ENCODE data around the gene TBC1D5. TPM values are rescaled to one million over a fixed set of nuclear protein-coding genes. Genes with fewer than 3 reads are reported as not detected.

TBC1D5 gene
- total RNA-seq, 1 experiment from 2014 or later: 33.9 TPM

- Histone ChIP-seq H3K27ac (ENCODE audit: low read depth, low read length) (no peak overlapping the region), H3K27me3 (ENCODE audit: insufficient read depth, low read length) (no peaks in the 10 kb centered on the region), H3K4me2 (ENCODE audit: low read length) (peak overlapping the region; percentile 34), H3K9me3 (ENCODE audit: control insufficient read depth in 1 of 2, insufficient read depth in 1 of 2, low read depth in 1 of 2, low read length in 2 of 2) (no peaks in the 10 kb centered on the region), H3K9me2 (ENCODE audit: insufficient read depth) (no peaks in the 10 kb centered on the region), H3K4me1 (ENCODE audit: control insufficient read depth in 1 of 2, insufficient read depth in 2 of 2, low read length in 2 of 2) (peaks cover 3 to 17% of the 10 kb centered on the region in 2 experiments; a peak in 3 of 4 replicates), H2AFZ (ENCODE audit: low read depth, low read length, poor library complexity, severe bottlenecking) (no peak overlapping the region), H3K36me3 (ENCODE audit: control insufficient read depth in 1 of 2, insufficient read depth in 2 of 2, low read length in 2 of 2) (no peaks in the 10 kb centered on the region), H3K4me3 (replicated peaks in 1 of 2; ENCODE audit: low read depth in 1 of 2, low read length in 2 of 2) (no peak overlapping the region), H3K79me2 (ENCODE audit: insufficient read depth, low read length) (no peaks in the 10 kb centered on the region), H3K9ac (ENCODE audit: low read length) (no peak overlapping the region), H4K20me1 (ENCODE audit: insufficient read depth) (no peaks in the 10 kb centered on the region)
- POLR2A ChIA-PET: no interaction called here
- RAD21 ChIA-PET (ENCODE audit: low non-redundant PET in 1 of 2, low total read pairs in 2 of 2, uncharacterized antibody in 2 of 2, unreplicated experiment in 2 of 2): no interaction called here
- 0 out of 2 replicates have a peak, but pooled peaks have one; percentile 36 for TF ChIP-seq JUND (IDR thresholded peaks at IDR 0.05)
- no peak for TF ChIP-seq EGR1 (IDR thresholded peaks at IDR 0.05; ENCODE audit: low read depth)
- 0 out of 2 replicates have a peak, but pooled peaks have one; percentile 24 for TF ChIP-seq SP1 (IDR thresholded peaks at IDR 0.05; ENCODE audit: low read depth)
- peak; percentile 18; the same call in 1 of the 2 replicates for TF ChIP-seq CEBPB (IDR thresholded peaks at IDR 0.05; ENCODE audit: low read depth)
- TF ChIP-seq RAD21 (IDR thresholded peaks at IDR 0.05; ENCODE audit: low read depth): no peak
- peak; percentile 77 for TF ChIP-seq FOSL1 (IDR thresholded peaks at IDR 0.05; ENCODE audit: low read depth)
- TF ChIP-seq POLR2AphosphoS5 (IDR thresholded peaks at IDR 0.05; ENCODE audit: low read depth, low read length): no peak
- TF ChIP-seq CBX3 (IDR thresholded peaks at IDR 0.05; ENCODE audit: low read depth): 0 out of 2 replicates have a peak, but pooled peaks have one; percentile 33
- peak; percentile 21; the same call in 1 of the 2 replicates for TF ChIP-seq SRF (IDR thresholded peaks at IDR 0.05; ENCODE audit: low read depth)
- TF ChIP-seq ZNF274 (IDR thresholded peaks at IDR 0.05; ENCODE audit: low read depth, low read length): no peak
- DNase-seq (ENCODE audit: low read depth, low spot score): peak; percentile 8
- intact Hi-C loops (cut with micrococcal nuclease): no loop called here
- CTCF ChIA-PET: no interaction called here
- BruUV-seq (replicated peaks): no TSS peak
- ATAC-seq: peak; percentile 49; the same call in 1 of the 2 replicates
Observed at GRCh38 chr3:17183951-17184550, 558.4 kb downstream of the TBC1D5 start.

DNA sequence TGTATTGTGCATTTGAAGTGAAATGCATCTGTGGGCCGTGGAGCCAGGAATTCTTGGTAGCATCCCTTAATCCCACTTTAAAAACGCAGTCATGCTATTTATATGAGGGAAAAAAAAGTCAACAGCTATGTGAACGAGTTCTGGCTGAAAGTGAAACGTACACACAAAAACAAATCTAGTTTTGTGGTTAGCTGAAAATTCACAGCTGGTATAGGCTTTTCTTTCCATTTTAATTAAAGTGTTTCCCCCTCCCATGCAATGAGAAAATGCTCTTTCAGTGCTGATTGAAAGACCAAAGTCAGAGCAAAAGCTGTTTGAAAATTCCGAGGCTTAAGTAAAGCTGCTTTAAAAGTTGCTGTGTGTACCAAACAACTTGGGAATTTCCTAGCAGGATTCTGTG, 560.3 kb downstream of the TBC1D5 start:
- Histone ChIP-seq H3K4me2 (ENCODE audit: low read length) (no peak overlapping the region), H3K4me1 (ENCODE audit: control insufficient read depth in 1 of 2, insufficient read depth in 2 of 2, low read length in 2 of 2) (peaks cover 3 to 17% of the 10 kb centered on the region in 2 experiments; a peak in 3 of 4 replicates), H2AFZ (ENCODE audit: low read depth, low read length, poor library complexity, severe bottlenecking) (no peak overlapping the region), H3K9me2 (ENCODE audit: insufficient read depth) (no peaks in the 10 kb centered on the region), H3K79me2 (ENCODE audit: insufficient read depth, low read length) (no peaks in the 10 kb centered on the region), H3K27me3 (ENCODE audit: insufficient read depth, low read length) (no peaks in the 10 kb centered on the region), H3K4me3 (replicated peaks in 1 of 2; ENCODE audit: low read depth in 1 of 2, low read length in 2 of 2) (no peak overlapping the region), H4K20me1 (ENCODE audit: insufficient read depth) (no peaks in the 10 kb centered on the region), H3K36me3 (ENCODE audit: control insufficient read depth in 1 of 2, insufficient read depth in 2 of 2, low read length in 2 of 2) (no peaks in the 10 kb centered on the region), H3K27ac (ENCODE audit: low read depth, low read length) (no peak overlapping the region), H3K9me3 (ENCODE audit: control insufficient read depth in 1 of 2, insufficient read depth in 1 of 2, low read depth in 1 of 2, low read length in 2 of 2) (no peaks in the 10 kb centered on the region), H3K9ac (ENCODE audit: low read length) (no peak overlapping the region)
- RAD21 ChIA-PET (ENCODE audit: low non-redundant PET in 1 of 2, low total read pairs in 2 of 2, uncharacterized antibody in 2 of 2, unreplicated experiment in 2 of 2): no interaction called here
- CTCF ChIA-PET: no interaction called here
- DNase-seq (ENCODE audit: low read depth, low spot score): no peak
- BruUV-seq (replicated peaks): no TSS peak
- POLR2A ChIA-PET: no interaction called here
- no peak for ATAC-seq
- intact Hi-C loops (cut with micrococcal nuclease): no loop called here
- TF ChIP-seq ATF3 (IDR thresholded peaks at IDR 0.05) (no peak), JUND (IDR thresholded peaks at IDR 0.05) (no peak), ZNF274 (IDR thresholded peaks at IDR 0.05; ENCODE audit: low read depth, low read length) (no peak), CTCF (IDR thresholded peaks at IDR 0.05 in 2 of 3, conservative IDR thresholded peaks at IDR 0.05 in 1 of 3; ENCODE audit: borderline replicate concordance in 1 of 3, insufficient read depth in 1 of 3, low read depth in 2 of 3, low read length in 2 of 3) (no peak), EZH2 (IDR thresholded peaks at IDR 0.05) (no peak), SRF (IDR thresholded peaks at IDR 0.05; ENCODE audit: low read depth) (no peak), CBX3 (IDR thresholded peaks at IDR 0.05; ENCODE audit: low read depth) (no peak), ZBTB33 (IDR thresholded peaks at IDR 0.05; ENCODE audit: extremely low read depth, insufficient replicate concordance, low read length) (no peak), EGR1 (IDR thresholded peaks at IDR 0.05; ENCODE audit: low read depth) (no peak), MAX (IDR thresholded peaks at IDR 0.05) (no peak)

Data from HCT116 (cell line).